ENCODE measurements around the gene KRT6B. TPM values are rescaled to one million over a fixed set of nuclear protein-coding genes. Genes with fewer than 3 reads are reported as not detected.
"Not testable (repeated sequence)": the region's sequence is repeated elsewhere in the genome, so short reads cannot be mapped to it uniquely, and the experiment has no call there.

Gene KRT6B
- total and polyA plus RNA-seq, 8 donors = not detected

- Histone ChIP-seq H3K27me3 (peaks cover 0 to 16% of the 10 kb centered on the region in 2 donors), H3K36me3 (no peaks in the 10 kb centered on the region), H3K9me3 (no peaks in the 10 kb centered on the region), H3K4me3 (no peak overlapping the region), H3K27ac (no peak overlapping the region), H3K4me1 (no peaks in the 10 kb centered on the region)
- TF ChIP-seq CTCF (IDR thresholded peaks at IDR 0.05) = no peak
- DNase-seq = no peak
- intact Hi-C loops (cut with DNase I) = no loop called here
- no peak for ATAC-seq
These were observed 3.9 kb upstream of the KRT6B start for GRCh38 chr12:52455821-52456220.

- DNase-seq (no peak), ATAC-seq (no peak)
- Histone ChIP-seq H3K27me3 (peaks cover 0 to 12% of the 10 kb centered on the region in 2 donors), H3K9me3 (no peaks in the 10 kb centered on the region), H3K27ac (no peak overlapping the region), H3K36me3 (no peaks in the 10 kb centered on the region), H3K4me3 (no peak overlapping the region), H3K4me1 (no peaks in the 10 kb centered on the region)
- intact Hi-C loops (cut with DNase I) = no loop called here
- no peak for TF ChIP-seq CTCF (IDR thresholded peaks at IDR 0.05)
These were observed 2.7 kb upstream of the KRT6B start for GRCh38 chr12:52454411-52455201.

- no peak overlapping the region for H3K4me3 ChIP-seq
These were observed 3.7 kb downstream of the KRT6B start for GRCh38 chr12:52448228-52448627.

GRCh38 chr12:52447196-52447595, 4.8 kb downstream of the KRT6B start:
- ATAC-seq; intact Hi-C loops (cut with DNase I); H3K4me1 ChIP-seq; H3K36me3 ChIP-seq; H3K4me3 ChIP-seq; DNase-seq; H3K27ac ChIP-seq; H3K9me3 ChIP-seq: not testable (repeated sequence)
- H3K27me3 ChIP-seq = peaks cover 0 to 16% of the 10 kb centered on the region in 2 donors

More at GRCh38 chr12:52448228-52448627, 3.7 kb downstream of the KRT6B start:
- no peak for TF ChIP-seq CTCF (IDR thresholded peaks at IDR 0.05)
- Histone ChIP-seq H3K36me3 (no peaks in the 10 kb centered on the region), H3K4me1 (no peaks in the 10 kb centered on the region), H3K9me3 (no peaks in the 10 kb centered on the region), H3K27me3 (peaks cover 0 to 9% of the 10 kb centered on the region in 2 donors), H3K27ac (no peak overlapping the region)
- ATAC-seq (no peak), DNase-seq (no peak)
- intact Hi-C loops (cut with DNase I) = no loop called here

GRCh38 chr12:52446367-52447045, 5.4 kb downstream of the KRT6B start:
- no peak for ATAC-seq
- Histone ChIP-seq H3K4me1 (no peaks in the 10 kb centered on the region), H3K27ac (no peak overlapping the region), H3K9me3 (no peaks in the 10 kb centered on the region), H3K4me3 (no peak overlapping the region), H3K36me3 (no peaks in the 10 kb centered on the region), H3K27me3 (peaks cover 0 to 22% of the 10 kb centered on the region in 2 donors)
- intact Hi-C loops (cut with DNase I) = no loop called here
- no peak for TF ChIP-seq CTCF (IDR thresholded peaks at IDR 0.05)
- no peak for DNase-seq
